Activated naive CD4-positive, alpha-beta T cell (primary cell): ENCODE results near the gene TMEM9.

ENCODE experiments used
- DNase-seq, 4 experiments: peaks; one replicate each; lab custom pipeline; 2025; lab: John Stamatoyannopoulos, UW

TMEM9 gene

GRCh38 chr1:201144701-201145100, 9.6 kb downstream of the TMEM9 start:
- no peak for DNase-seq

- DNase-seq: no peak
These were observed 10.3 kb downstream of the TMEM9 start for GRCh38 chr1:201143726-201144635.

- DNase-seq: no peak
These were observed 11.2 kb downstream of the TMEM9 start for GRCh38 chr1:201142849-201143725.

- DNase-seq: no peak
These were observed 12.0 kb downstream of the TMEM9 start for GRCh38 chr1:201142011-201142848.

- no peak for DNase-seq
These were observed 12.9 kb downstream of the TMEM9 start for GRCh38 chr1:201141418-201141817.

GRCh38 chr1:201140941-201141260, 13.4 kb downstream of the TMEM9 start:
- no peak for DNase-seq

GRCh38 chr1:201140235-201140940, 13.9 kb downstream of the TMEM9 start:
- no peak for DNase-seq

GRCh38 chr1:201139756-201140155, 14.5 kb downstream of the TMEM9 start:
- no peak for DNase-seq

- no peak for DNase-seq
These were observed 15.0 kb downstream of the TMEM9 start for GRCh38 chr1:201139306-201139705.

- DNase-seq: no peak
These were observed 15.9 kb downstream of the TMEM9 start for GRCh38 chr1:201138311-201138840.

GRCh38 chr1:201137579-201138310, 16.5 kb downstream of the TMEM9 start:
- DNase-seq: no peak

- no peak for DNase-seq
These were observed 17.3 kb downstream of the TMEM9 start for GRCh38 chr1:201137024-201137392.

GRCh38 chr1:201136355-201137023, 17.8 kb downstream of the TMEM9 start:
- no peak for DNase-seq

- no peak for DNase-seq
These were observed 19.9 kb downstream of the TMEM9 start for GRCh38 chr1:201134405-201134804.

- DNase-seq: no peak
These were observed 22.9 kb downstream of the TMEM9 start for GRCh38 chr1:201131398-201131797.

- DNase-seq: no peak
These were observed 25.3 kb downstream of the TMEM9 start for GRCh38 chr1:201128962-201129361.

- DNase-seq: no peak
These were observed 25.8 kb downstream of the TMEM9 start for GRCh38 chr1:201128476-201128875.

- no peak for DNase-seq
These were observed 26.4 kb downstream of the TMEM9 start for GRCh38 chr1:201127755-201128455.
